Gastrocnemius medialis (tissue), 4 donors: ENCODE data around the gene HK2.
"Not testable (repeated sequence)": the region's sequence is repeated elsewhere in the genome, so short reads cannot be mapped to it uniquely, and the experiment has no call there.

Experiments
- POLR2A ChIP-seq, 2 donors: fragments of 450-650 bp; IDR thresholded peaks; one replicate each; pipeline ENCODE4 v1.6.1; 2017; ENCODE audit warnings: antibody characterized with exemption in 2 of 2, mild to moderate bottlenecking in 2 of 2, moderate library complexity in 2 of 2
- TF ChIP-seq, protein P1 (sequence below), 5 experiments: fragments of 450-650 bp in 3 of 5; fragments of 200-600 bp in 2 of 5; sonication (generic) in 2 of 5; IDR thresholded peaks in 4 of 5; conservative IDR thresholded peaks in 1 of 5; 1 replicate in 4 of 5; 2 replicates in 1 of 5; pipeline ENCODE4 v1.5.1; 2016 to 2019; ENCODE audit warnings: antibody characterized with exemption in 5 of 5, mild to moderate bottlenecking in 3 of 5, moderate library complexity in 3 of 5

DNA sequence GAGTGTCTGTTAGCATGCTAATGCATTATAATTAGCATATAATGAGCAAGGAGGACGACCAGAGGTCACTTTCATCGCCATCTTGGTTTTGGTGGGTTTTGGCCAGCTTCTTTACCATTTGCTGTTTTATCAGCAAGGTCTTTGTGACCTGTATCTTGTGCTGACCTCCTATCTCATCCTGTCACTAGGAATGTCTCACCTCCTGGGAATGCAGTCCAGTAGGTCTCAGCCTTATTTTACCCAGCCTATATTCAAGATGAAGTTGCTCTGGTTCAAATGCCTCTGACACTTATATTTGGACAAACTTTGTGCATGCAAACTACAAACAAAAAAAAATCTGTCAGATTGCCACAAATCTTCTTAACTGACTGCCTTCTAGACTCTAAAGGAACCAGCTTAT, 66.3 kb downstream of the HK2 start:
- TF ChIP-seq, protein P1, sequence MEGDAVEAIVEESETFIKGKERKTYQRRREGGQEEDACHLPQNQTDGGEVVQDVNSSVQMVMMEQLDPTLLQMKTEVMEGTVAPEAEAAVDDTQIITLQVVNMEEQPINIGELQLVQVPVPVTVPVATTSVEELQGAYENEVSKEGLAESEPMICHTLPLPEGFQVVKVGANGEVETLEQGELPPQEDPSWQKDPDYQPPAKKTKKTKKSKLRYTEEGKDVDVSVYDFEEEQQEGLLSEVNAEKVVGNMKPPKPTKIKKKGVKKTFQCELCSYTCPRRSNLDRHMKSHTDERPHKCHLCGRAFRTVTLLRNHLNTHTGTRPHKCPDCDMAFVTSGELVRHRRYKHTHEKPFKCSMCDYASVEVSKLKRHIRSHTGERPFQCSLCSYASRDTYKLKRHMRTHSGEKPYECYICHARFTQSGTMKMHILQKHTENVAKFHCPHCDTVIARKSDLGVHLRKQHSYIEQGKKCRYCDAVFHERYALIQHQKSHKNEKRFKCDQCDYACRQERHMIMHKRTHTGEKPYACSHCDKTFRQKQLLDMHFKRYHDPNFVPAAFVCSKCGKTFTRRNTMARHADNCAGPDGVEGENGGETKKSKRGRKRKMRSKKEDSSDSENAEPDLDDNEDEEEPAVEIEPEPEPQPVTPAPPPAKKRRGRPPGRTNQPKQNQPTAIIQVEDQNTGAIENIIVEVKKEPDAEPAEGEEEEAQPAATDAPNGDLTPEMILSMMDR (IDR thresholded peaks at IDR 0.05 in 4 of 5, conservative IDR thresholded peaks at IDR 0.05 in 1 of 5) = not testable (repeated sequence)
- TF ChIP-seq POLR2A (IDR thresholded peaks at IDR 0.05) = not testable (repeated sequence)
